Left lobe of liver (tissue), 2 donors: ENCODE measurements around the gene EFNA5. TPM values are rescaled to one million over a fixed set of nuclear protein-coding genes. Genes with fewer than 3 reads are reported as not detected.

Experiments
- ATAC-seq: fragments of 200-7000 bp; cut with Tn5 transposase; one replicate; pipeline ENCODE4 v1.9.1; 2020; ENCODE audit warnings: mild to moderate bottlenecking, moderate library complexity
- DNase-seq: peaks from one replicate; pipeline ENCODE4 v3.0.0-alpha.2; 2020; ENCODE audit warnings: low spot score
- total RNA-seq: library from RNA; stranded (reverse); gene quantifications from one replicate; pipeline ENCODE4 v1.2.1, GENCODE V29; 2021
- donor health status: DM: no; HTN: no; CAD: no; lungs with moderate emphysema.
- donor health status: DM: no; HTN: yes; CAD: no.

Gene EFNA5
- total RNA-seq, 1 donor from 2014 or later: 0.60 TPM

- ATAC-seq (no peak), DNase-seq (no peak)
Observed at GRCh38 chr5:107652408-107652807, 18.3 kb downstream of the EFNA5 start.

DNA sequence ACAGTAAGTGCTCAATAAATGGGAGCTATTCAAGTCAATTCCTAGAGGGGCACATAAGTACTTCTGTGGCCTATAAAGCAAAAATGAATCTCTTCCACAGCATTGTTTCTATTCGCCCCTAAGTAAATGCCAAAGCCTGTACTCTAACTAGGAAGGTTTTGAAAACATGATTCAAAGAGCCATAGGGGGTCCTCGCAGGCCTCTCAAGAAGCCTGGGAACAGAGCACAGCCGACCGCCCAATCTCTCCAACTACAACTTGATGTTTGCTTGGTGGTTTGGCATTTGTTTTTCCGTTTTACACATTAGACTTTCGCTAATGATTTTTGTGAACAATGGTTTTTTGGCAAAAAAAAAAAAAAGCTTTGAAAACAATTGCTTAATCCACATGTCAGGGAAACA is 19.4 kb downstream of the EFNA5 start:
- ATAC-seq: no peak
- no peak for DNase-seq

GRCh38 chr5:107646418-107646817 is 24.3 kb downstream of the EFNA5 start:
- DNase-seq: no peak
- ATAC-seq: no peak

DNA sequence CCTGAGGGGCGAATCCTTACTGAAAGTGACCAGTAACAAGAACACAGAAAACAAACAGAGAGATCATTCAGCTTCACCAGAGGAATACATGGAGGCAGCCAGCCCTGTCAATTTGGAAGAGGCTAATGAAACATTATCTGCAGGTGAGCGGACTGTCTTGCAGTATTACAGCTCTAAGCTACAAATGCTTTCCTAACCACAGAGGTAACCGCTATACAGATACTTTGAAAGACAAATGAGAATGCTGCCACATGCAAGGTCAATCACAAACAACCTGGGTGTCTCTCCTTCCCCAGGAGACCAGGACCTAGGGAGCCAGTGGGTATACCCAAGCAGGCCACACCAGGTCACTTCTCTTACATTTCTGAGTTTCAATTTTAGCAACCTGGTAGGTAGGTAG is 30.2 kb downstream of the EFNA5 start:
- ATAC-seq: no peak
- no peak for DNase-seq

- DNase-seq: no peak
- ATAC-seq: no peak
Observed at GRCh38 chr5:107639990-107640389, 30.7 kb downstream of the EFNA5 start.

GRCh38 chr5:107636555-107636954 is 34.2 kb downstream of the EFNA5 start:
- no peak for ATAC-seq

DNA sequence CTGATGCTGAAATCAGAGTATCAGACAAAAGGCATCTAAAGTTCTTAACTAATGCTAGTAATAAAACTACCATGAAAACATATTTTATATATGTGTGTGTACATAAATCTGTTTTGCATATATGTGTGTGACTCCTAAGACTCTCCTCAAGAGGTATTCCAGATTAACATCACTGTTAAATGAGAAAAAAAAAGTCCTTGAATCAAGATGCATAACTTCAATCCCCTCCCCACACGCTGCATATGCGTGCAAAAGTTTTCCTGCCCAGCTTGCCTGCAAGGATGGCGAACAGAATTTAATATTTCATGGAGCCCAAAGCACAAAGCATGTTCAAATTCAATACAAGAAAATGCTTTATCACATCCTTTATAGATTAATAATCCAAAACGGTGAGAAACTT is 34.7 kb downstream of the EFNA5 start:
- no peak for ATAC-seq
- DNase-seq: no peak

More at GRCh38 chr5:107636555-107636954, 34.2 kb downstream of the EFNA5 start:
- no peak for DNase-seq

DNA sequence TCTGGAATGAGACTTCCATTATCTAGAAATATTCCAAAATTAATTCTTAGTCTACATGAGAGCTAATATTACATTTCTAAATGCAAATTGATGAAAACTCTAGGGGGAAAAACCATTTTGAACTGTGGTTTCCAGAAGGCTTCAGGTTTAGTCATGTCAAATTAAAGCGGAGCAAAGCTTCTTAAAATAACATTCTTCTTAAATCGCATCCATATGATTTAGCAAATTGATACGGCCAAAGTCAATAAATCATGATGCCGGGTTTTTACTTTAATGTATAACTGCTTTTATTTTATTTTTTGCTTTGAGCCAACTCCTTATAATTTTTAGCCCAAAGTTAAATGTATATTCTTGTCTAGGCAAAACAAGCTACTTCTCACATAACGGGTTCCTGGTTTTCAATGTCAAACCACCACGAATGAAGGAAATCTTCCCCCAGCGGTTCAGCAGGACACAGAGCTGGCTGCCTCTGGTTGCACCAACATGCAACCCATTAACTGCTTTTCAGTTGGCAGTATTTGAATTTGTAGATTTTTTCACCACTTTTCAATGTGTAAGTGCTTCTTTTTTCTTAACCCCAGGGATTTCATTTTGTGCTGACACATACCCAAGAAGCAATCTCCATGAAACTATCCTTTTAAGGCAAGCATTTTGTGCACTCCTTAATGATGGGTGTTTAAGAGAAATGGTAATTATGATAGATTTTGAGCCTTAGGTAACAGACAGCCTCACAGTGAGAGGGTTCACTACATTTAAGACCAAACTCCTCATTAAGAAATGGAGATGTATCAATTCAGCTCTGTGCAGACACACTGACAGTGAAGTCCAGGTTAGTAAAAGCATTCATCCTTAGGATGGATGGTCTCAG is 35.5 kb downstream of the EFNA5 start:
- DNase-seq (no peak), ATAC-seq (no peak)

DNA sequence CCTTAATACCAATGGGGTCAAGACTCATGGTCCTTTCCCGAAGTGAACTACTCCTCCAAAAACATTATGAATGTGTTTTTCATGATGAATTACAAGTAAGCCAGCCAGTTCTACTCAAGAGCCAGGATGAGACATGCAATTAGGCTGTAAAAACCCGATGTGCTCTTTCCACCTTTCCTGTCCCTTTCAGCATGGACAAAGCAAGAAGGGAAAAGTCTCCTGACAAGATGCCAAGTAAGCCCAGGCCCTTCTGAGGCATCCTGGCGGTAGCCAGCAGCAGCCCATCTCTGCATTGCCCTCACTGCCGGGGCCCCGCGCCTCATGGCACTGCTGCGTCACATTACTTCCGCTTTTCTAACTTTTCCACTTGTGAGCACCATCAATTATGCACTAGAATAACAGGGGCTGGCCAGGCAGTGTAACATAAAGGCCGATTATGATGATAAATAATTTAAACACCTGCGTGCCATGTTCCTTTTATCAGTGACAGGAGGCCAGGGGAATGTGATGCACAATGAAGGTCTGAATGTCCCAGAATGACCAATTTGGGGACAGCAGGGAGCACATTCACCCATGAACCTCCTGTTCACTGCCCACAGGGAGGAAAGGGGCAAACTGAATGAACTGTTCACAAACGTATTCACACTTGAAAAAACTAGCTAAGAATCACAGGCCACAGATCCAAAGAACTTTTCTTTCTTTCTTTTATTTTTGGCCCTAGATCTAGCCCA is 37.4 kb downstream of the EFNA5 start:
- no peak for DNase-seq
- ATAC-seq: no peak

- no peak for DNase-seq
- ATAC-seq: no peak
Observed at GRCh38 chr5:107631805-107632362, 38.9 kb downstream of the EFNA5 start.

DNA sequence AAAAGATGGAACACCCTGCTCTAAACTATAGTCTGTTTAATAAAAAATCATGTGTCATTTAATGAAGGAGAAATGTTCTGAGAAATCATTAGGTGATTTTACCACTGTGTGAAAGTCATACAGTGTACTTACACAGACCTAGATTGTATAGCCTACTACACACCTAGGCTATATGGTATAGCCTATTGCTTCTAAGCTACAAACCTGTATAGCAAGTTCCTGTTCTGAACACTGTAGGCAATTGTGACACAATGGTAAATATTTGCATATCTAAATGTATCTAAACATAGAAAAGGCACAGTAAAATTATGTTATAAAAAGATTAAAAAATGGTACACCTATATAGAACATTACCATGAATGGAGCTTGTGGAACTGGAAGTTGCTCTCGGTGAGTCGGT is 40.6 kb downstream of the EFNA5 start:
- no peak for DNase-seq
- no peak for ATAC-seq

- DNase-seq (no peak), ATAC-seq (no peak)
Observed at GRCh38 chr5:107624235-107624634, 46.5 kb downstream of the EFNA5 start.

GRCh38 chr5:107621089-107621488 is 49.6 kb downstream of the EFNA5 start:
- DNase-seq (no peak), ATAC-seq (no peak)

DNA sequence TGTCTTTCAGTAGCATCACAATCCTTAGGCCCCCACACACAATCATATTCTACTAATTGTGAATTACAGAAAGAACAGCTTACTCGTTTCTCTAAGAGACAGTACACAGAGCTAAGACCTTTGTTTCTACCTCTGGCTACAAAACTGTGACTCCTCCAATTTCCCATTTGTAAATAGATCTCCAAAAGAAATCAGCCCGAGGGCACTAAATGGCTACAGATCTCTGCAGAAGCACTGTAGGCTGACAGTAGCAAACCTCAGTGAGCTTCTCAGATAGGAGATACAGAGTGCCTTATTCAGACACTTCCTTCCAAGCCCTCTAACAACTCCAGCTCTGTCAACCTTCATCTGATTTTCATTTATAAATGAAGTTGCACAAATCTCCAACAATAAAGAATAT is 51.0 kb downstream of the EFNA5 start:
- ATAC-seq: no peak
- no peak for DNase-seq

- DNase-seq (no peak), ATAC-seq (no peak)
Observed at GRCh38 chr5:107618242-107618641, 52.5 kb downstream of the EFNA5 start.

GRCh38 chr5:107617052-107617451 is 53.7 kb downstream of the EFNA5 start:
- no peak for DNase-seq
- ATAC-seq: no peak

GRCh38 chr5:107616213-107616612 is 54.5 kb downstream of the EFNA5 start:
- DNase-seq (no peak), ATAC-seq (no peak)

GRCh38 chr5:107615299-107615817 is 55.4 kb downstream of the EFNA5 start:
- no peak for DNase-seq
- no peak for ATAC-seq

- DNase-seq (no peak), ATAC-seq (no peak)
Observed at GRCh38 chr5:107612541-107612940, 58.2 kb downstream of the EFNA5 start.

DNA sequence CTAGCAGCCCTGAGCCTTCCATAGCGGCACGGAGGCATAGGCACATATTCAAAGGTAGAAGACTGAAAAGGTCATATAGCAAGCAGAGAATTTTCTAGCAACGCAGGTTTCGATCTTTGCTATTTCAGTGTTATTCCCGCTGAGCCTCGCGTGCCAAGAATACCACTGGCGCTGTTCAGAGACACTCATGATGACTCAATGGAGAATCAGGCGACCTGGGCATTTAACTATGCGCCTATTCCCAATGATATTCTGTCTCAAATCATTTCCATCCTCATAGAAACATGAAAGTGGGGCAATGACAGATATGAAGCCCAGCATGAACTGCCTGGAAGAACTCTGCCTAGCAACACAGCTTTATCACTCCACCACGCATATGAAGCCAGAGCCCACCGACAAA is 59.9 kb downstream of the EFNA5 start:
- no peak for DNase-seq
- ATAC-seq: no peak

DNA sequence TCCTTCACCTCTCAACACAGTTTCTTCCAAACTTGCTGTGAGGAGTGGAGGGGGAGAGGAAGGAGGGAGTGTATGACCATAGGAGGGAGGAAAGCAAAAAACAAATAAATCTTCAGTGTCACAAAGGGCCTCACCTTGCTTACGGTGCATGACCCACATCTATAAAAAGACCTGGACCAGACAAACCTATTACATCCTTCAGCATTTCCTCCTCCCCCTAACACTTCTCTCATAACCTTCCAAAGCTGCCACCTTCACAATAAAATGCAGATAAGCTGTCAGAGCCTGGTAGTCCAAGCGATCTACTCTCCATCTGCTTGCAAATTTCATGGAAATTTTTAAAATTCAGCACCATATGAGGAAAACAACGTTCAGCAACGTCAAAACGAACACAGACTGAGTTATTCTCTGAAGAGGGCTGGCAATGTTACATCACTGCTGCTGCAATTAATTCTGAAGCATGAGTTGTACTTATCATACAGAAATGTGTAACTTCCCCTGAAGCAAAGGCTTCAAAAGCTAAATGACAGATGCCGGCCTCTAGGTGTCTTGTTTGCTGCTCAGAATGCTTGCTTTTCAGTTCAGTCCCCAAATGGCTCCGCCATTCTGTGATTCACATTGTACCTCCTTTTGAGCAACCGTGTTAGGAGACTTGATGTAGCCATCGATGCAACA is 62.9 kb downstream of the EFNA5 start:
- ATAC-seq (no peak), DNase-seq (no peak)
